NCI-H128 (cell line): ENCODE data around the gene ELAVL2.

ENCODE experiments used
- DNase-seq: peaks from one replicate; lab custom pipeline; 2025; ENCODE audit not compliant: unreplicated experiment; lab: John Stamatoyannopoulos, UW

Gene ELAVL2

DNA sequence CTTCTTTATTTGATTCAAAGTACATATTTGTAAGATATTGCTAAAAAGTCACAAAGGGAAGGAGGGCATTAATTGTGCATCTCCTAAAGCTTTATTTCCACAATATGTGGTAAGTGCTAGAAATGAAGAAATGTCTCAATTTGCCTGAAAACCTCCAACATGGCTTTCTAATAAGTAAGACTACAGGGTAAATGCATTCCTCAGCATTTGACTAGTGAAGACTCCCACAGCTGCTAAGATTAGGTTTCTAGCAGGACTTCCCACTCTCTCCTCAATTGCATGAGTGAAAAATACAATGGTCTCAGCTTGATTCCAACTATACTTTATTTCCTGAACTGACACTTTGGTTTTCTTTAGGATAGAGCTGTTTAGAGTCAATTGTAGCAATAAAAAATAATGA, 162.1 kb downstream of the ELAVL2 start:
- no peak for DNase-seq

DNA sequence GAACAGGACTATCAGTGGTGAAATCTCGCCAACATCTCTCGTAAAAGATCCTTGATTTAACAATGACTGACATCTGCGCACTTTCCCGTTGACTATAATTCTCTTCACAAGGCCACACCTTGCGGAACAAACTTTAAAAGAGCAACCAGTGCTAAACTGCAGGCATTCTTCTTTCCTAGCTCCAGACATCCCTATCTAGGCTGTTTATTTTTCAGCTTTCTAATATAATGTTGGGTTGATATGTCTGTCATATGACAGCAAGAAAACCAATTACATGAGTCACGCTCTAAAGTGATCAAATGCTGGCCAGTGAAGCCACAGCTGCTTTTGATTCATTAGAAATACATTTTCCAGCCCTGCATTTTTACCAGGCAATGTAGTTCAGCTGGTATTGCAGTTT, 162.5 kb downstream of the ELAVL2 start:
- no peak for DNase-seq

DNA sequence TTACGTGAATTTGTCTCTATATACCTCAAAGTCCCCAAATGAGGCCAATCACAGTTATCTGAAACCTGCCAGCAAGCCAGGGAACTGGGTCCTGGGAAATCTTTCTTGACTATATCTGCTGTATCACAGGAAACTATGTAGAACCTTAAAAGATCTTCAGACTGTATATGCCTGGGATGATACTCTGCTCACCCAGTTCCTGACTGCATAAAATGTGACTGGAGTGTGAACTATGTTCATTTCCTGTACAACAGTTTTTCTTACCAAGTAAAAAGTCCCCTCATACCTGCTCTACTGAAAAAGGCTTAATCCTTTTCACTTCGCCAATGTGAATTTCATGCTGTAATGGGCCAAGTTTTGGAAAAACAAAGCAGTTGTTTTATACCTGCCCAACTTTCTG, 162.9 kb downstream of the ELAVL2 start:
- no peak for DNase-seq

DNA sequence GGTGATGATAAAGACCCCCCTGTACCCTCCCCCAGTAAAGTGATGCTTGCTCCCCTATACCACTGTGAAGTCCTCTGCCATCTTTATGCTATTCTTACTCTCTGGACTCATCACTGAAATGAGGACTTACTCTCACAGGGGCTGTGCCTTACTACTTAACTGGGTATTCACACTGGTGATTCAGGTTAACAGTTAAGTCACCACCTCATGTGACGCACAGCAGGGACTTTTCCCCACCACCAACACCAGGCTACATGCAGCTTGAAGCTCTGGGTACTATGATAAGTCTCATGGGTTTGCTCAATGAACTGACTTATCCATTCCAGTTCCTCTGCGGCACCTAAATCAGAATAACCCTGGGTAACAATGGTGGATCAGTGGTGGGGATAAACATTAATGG, 163.7 kb downstream of the ELAVL2 start:
- DNase-seq: no peak

DNA sequence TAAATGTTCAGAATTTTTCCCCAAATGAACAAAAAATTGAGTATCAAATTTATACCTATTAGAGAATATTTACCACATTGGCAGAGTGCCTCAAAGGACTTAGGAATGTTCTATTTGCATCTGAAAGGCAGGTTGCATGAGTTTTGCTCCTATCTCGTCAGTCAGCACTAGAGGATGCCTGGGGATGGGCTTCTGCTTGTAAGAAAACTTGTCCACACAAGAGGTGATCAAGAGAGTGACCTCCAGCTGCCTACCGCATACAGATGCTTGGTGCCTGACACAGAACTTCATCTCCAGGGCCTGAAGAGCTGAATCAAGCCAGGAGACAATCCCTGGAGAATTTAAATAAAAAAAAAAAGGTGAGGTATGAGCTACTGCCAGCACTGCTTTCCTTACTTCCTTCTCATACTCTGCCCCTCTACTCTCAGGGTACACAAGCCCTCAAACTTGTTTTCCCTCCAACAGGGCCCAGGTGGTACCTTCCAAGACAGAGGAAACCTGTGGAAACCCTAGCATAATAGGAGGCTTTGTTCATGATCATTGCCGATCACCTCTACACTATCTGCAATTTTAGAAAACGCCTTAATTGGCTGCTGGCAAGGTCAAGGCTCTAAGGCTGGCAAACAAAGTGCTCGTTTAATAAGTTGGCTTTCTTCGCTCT, 166.6 kb downstream of the ELAVL2 start:
- no peak for DNase-seq

DNA sequence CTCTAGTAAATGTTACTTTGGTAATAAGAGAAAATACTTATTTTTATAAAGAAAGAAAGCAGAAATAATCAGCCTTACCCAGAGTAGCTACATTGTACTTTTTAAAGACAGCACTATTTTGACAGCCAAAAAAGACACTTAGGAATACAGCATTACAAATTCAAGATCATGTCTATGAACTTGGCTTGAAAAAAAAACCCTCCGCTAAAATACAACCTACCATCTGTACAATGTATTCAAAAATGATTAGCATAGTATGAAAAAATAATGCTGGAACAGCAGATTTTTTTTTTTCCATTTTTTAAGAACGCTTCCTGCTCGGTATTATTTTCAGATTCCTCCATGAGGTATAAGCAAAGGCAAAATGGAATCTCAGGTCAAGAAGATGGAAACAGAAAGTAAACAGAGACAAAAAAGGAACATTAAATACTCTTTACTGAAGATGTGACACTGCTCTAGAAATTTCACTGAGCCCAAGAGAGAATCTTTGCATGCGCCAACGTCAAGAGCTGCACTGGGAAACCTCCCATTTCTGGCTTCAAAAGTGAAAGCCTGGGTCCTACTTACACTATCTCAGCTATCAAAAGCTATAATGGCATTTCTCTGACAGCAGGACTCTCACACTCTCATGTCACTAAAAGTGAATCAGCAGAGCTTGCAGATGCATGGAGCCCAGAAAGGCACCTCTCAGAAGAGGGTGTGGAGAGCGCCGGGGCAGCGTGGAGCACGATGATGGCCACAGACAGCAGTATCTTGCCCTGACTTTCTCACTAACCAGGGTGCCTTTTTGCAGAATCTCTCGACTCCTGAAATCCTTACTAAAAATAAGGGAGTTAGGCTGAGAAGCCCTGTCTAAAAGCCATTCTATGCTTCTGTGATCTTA, 167.4 kb downstream of the ELAVL2 start:
- DNase-seq: no peak

DNA sequence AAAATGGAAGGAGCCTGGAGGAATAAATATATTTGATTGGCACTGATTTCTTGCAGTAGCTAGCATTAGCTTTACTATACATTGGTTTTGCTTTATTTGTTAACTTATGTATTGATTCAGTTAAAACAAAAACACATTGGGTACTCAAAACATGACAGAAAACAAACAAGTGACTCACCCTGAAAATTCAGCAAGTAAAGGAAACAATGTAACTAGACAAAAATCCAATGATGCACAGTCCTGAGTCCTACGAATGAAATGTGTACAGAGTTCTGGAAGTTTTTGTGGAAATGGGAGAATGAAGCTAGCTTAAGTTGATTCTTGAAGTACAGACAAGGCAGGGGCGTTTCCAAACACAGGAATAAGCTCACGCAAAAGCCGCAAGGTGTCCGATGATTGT, 175.0 kb downstream of the ELAVL2 start:
- no peak for DNase-seq

DNA sequence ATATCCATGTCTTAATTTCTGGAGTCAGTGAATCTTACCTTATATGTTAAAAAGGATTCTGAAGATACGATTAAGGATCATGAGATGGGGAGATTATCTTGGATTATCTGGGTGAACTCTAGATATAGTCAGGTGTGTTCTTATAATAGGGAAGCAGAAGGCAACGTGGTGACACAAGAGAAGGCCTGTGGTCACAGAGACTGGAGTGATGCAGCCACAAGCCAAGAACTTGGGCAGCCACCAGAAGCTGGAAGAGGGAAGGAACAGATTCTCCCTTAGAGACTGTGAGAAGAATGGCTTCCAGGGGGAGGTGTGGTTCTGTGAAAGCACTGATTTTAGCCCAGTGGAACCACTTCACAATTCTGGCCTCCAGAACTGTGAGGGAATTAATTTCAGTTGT, 177.4 kb downstream of the ELAVL2 start:
- DNase-seq: no peak

DNA sequence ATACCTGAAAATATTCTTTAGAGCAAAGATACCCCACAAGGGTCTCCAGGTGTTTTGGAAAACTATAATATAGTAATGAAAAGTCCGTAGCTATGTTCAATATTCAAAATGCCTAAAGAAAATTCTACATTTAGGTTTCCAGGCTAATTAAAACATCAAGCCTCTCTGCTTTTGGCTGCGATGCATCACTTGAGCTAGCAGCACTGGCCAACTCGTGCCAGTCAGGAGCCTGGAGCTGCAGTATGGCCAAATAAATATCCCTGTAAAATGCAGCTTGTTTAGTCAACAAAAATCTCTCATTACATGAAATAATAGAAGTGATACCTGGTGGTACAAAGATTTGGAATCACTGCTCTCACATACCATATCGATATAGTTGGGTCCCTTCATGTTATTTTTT, 181.1 kb downstream of the ELAVL2 start:
- no peak for DNase-seq

DNA sequence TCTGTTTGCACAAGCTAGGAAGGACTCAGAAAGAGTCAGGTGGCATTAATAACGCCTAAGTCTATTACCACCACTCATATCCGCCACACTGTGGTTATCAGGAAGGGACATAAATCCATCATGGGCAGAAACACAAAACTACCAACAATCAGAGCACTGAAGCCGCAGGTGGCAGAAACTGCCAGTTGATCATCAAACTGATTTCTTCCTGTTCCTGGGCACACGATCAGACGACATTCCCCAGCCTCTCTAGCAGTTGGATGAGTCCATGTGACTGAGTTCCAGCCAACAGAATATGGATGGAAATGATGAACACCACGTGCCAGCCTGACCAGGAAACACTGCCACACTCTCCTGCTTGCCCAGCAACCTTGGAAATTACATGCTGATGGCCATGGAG, 181.7 kb downstream of the ELAVL2 start:
- DNase-seq: no peak

DNA sequence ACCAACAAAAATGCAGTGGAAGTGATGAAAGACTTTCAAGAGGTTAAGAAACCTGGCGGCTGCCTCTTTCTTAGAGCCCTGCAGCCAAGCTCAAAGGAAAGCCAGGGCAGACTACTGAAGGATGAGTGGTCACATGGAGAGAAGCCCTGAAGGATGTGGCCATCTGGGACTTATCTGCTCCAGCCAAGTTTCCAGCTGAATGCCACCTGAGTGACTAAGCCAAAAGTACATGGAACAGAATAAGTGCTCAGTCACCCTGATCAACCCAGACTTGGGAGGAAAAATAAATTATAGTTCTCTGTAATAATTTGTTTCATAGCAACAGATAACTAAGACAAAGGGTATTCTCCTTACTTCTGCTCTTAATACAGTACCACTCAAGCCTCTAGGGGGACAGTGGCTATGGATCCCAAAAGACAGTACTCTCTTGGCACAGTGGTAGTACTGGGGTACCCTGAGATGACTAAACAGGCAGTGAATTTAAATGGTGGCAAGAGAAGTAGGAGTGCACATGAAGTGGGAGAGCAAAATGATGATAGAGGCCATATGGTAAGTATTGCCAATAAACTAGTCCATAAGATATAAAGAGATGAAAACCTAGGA, 182.3 kb downstream of the ELAVL2 start:
- no peak for DNase-seq
